ENCODE results near the gene TDRD10.

TDRD10 gene, protein sequence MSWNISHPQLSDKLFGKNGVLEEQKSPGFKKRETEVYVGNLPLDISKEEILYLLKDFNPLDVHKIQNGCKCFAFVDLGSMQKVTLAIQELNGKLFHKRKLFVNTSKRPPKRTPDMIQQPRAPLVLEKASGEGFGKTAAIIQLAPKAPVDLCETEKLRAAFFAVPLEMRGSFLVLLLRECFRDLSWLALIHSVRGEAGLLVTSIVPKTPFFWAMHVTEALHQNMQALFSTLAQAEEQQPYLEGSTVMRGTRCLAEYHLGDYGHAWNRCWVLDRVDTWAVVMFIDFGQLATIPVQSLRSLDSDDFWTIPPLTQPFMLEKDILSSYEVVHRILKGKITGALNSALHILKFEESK

DNA sequence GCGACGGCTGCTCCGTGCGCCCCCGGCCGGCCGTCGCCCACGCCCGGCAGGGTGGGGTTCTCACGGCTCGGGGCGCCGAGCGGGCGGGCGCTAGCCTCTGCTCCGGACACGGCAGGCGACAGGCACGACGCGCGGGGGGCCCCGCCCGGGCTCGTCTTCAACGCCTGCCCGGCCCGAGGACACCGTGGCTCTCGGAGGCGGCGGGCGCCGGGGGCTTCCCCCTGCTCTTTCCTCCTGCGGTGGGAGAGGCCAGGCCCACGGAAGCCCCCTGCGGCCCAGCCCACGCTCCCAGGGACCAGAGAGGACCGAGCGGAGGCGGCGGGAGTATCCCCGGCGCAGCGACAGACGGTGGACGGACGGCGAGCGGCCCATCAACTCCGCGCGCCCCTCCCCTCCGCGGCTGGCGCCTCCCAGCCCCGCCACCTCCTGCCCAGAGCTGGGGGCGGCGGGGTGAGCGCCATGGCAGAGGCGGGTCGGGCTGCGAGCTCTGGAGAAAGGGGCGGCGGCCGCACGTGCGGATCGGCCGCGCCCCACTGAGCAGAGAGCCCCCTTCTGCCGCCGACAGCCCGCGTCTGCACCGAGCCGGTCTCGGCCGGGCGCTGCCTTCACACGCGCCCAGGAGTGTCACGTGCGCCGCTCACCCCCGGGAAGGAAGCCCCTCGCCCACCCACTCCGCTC is at the start of gene TDRD10, which contains the start of gene SHE:
TSS of gene TDRD10 (plus strand) at position 154 of the 678 bp plus-strand sequence. CDS start 4,685 bp downstream, outside the sequence.
TSS of gene SHE (minus strand) at position 347 of the 678 bp plus-strand sequence. CDS start 386 bp downstream, outside the sequence.
- DNase-seq (ENCODE audit: low spot score) = peak; percentile 66
- TF ChIP-seq, protein P1, sequence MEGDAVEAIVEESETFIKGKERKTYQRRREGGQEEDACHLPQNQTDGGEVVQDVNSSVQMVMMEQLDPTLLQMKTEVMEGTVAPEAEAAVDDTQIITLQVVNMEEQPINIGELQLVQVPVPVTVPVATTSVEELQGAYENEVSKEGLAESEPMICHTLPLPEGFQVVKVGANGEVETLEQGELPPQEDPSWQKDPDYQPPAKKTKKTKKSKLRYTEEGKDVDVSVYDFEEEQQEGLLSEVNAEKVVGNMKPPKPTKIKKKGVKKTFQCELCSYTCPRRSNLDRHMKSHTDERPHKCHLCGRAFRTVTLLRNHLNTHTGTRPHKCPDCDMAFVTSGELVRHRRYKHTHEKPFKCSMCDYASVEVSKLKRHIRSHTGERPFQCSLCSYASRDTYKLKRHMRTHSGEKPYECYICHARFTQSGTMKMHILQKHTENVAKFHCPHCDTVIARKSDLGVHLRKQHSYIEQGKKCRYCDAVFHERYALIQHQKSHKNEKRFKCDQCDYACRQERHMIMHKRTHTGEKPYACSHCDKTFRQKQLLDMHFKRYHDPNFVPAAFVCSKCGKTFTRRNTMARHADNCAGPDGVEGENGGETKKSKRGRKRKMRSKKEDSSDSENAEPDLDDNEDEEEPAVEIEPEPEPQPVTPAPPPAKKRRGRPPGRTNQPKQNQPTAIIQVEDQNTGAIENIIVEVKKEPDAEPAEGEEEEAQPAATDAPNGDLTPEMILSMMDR (IDR thresholded peaks at IDR 0.05; ENCODE audit: extremely low read depth, insufficient read depth, missing control alignments) = no peak
- in situ Hi-C loops (cut with MboI; ENCODE audit: low pct_unique_long_range_greater_than_20kb, low sequenced_read_pairs, unreplicated experiment) = no loop called here

DNA sequence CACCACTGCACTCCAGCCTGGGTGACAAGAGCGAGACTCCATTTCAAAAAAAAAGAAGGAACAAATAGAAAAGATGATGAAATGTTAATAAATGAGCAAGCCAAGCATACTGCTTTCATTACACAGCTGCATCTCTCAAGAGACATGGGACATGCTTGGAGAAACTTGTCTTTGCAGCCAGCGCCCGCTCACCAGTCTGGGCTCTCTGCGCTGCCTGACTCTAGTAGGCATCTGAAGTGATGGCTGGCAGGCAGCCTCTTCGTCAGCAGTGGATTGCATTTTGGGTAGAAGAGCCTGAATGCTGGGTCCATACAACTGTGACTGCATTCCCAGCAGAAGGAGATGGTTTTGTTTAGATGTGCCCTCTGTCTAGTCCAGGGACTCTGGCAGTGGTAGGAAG is 48.9 kb upstream of the TDRD10 start:
- DNase-seq (ENCODE audit: low spot score) = no peak
- in situ Hi-C loops (cut with MboI; ENCODE audit: low pct_unique_long_range_greater_than_20kb, low sequenced_read_pairs, unreplicated experiment) = no loop called here
- TF ChIP-seq, protein P1 (IDR thresholded peaks at IDR 0.05; ENCODE audit: extremely low read depth, insufficient read depth, missing control alignments) = no peak

DNA sequence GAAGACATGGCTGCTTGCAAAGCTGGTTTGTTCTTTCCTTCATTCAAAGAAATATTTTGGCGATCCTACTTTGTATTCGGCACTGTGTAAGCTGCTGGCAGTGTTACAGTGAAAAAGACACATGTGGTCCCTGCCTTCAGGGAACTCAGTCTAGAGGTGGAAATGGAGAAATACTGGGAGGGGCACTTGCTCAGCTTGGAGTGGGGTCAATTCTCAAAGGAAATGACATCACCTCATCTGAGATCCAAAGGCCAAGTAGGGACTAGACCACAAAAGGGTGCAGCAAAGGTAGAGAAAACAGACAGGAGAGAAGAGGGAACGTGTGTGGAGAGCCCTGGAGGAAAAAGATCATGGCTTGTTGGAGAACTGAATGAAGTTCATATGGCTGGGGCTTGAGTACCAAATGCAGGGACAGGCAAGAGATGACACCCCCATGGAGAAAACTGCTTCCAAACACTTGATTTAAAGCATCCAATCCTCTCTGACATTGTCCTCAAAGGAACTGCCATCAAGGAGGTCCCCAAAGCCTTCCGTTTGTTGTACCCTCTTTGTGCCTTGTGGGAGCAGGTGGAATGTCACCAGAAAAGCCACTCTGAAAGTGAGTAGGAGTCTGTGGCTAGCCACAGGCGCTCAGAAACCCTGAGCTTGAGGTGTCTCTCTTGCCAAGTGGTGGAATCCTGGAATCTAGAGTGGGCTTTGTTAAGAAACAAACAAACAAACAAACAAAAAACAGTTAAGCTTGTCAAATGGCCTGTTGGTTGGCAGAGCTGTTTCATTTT is 48.3 kb upstream of the TDRD10 start:
- in situ Hi-C loops (cut with MboI; ENCODE audit: low pct_unique_long_range_greater_than_20kb, low sequenced_read_pairs, unreplicated experiment) = no loop called here
- TF ChIP-seq, protein P1 (IDR thresholded peaks at IDR 0.05; ENCODE audit: extremely low read depth, insufficient read depth, missing control alignments) = no peak
- no peak for DNase-seq (ENCODE audit: low spot score)

DNA sequence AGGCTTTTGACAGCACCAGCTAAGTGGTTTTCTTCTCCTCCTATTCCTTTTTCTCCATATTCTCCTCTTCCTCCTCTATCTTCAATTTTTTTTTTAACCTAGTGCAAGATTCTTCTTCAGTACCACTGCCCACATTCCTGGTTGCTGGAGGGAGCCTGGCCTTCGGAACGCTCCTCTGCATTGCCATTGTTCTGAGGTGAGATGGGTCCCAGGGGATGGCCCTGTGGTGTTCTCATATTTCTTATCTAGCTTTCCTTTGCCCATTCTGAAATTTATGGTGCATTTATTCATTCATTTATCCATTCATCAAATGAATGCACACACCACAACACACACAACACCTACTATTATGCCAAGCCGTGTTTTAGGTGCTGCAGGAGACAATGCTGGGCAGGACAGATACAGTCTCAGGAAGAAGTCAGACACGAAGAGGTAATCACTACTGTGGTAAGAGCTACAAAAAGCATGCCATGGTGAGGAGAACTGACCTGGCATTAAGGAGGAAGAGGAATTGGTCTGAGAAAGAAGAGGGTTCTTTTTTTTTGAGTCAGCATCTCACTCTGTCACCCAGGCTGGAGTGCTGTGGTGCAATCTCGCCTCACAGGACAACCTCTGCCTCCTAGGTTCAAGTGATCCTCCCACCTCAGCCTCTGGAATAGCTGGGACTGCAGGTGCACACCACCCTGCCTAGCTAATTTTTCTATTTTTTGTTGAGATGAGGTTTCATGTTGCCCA is 47.5 kb upstream of the TDRD10 start:
- TF ChIP-seq, protein P1 (IDR thresholded peaks at IDR 0.05; ENCODE audit: extremely low read depth, insufficient read depth, missing control alignments) = no peak
- DNase-seq (ENCODE audit: low spot score) = no peak
- in situ Hi-C loops (cut with MboI; ENCODE audit: low pct_unique_long_range_greater_than_20kb, low sequenced_read_pairs, unreplicated experiment) = no loop called here

DNA sequence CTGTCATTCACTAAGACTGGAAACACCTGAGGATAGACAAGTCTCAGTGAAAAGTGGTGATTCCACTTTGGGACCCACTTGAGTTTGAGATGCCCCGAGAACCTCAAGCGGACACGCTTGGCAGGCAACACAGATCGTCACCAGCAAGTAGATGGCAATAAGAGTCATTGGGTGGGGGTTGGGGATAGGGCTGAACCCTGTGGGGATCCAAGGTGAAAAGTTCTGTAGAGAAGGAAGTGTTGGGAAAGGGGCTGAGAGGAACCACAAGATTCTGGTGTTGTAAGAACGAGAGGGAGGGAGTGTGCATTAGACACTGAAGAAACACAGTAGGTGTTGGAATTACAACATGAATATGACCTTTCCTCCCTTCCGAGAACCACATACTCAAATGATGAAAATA is 45.4 kb upstream of the TDRD10 start:
- TF ChIP-seq, protein P1 (IDR thresholded peaks at IDR 0.05; ENCODE audit: extremely low read depth, insufficient read depth, missing control alignments) = no peak
- in situ Hi-C loops (cut with MboI; ENCODE audit: low pct_unique_long_range_greater_than_20kb, low sequenced_read_pairs, unreplicated experiment) = no loop called here
- DNase-seq (ENCODE audit: low spot score) = no peak

DNA sequence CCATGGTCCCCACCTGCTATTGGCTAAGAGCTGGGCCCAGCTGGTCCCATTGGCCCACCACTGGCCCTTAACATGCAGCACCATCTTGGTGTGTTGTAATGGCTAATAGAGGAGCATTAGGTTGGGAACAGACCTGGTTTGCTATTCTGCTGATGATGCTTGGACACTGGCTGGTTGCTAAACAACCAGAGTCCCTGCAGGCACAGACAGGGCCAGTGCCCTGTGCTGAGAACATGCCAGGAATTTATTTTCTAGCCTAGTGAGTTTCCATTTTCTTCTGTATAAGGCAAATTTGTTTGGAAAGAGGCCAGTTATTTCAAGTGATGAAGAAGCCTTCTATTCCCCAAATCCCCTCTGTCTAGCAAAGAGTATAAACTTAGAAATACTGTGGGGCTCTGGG is 42.9 kb upstream of the TDRD10 start:
- TF ChIP-seq, protein P1 (IDR thresholded peaks at IDR 0.05; ENCODE audit: extremely low read depth, insufficient read depth, missing control alignments) = no peak
- in situ Hi-C loops (cut with MboI; ENCODE audit: low pct_unique_long_range_greater_than_20kb, low sequenced_read_pairs, unreplicated experiment) = no loop called here
- no peak for DNase-seq (ENCODE audit: low spot score)

Measured in GM13977 (cell line).